ENCODE results near the gene BMP6. TPM values are rescaled to one million over a fixed set of nuclear protein-coding genes. Genes with fewer than 3 reads are reported as not detected.

Gene BMP6
- polyA plus RNA-seq, 3 donors = not detected

DNA sequence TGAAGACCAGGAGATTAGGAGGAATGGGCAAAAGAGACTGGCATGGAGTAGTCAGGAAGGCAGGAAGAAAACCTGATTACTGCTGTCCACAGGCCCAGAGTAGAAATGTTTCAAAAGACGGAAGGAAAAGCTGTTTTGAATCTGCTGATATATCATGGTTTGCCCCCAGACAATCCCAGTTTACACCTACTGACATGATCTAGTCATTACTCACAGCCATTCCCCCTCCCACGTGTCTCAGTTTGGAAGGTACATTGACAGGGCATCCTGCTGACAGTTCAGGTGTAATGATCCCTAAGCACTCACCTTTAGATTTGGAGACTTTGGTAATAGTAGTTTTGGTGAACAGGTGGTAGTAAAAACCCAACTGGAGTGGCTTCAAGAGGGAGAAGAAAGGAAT is 194.5 kb downstream of the BMP6 start:
- H3K27me3 Mint-ChIP-seq (ENCODE audit: low read depth in 3 of 3) = peaks cover 0 to 2% (median 0%) of the 10 kb centered on the region in 3 donors
- H3K9ac ChIP-seq (ENCODE audit: insufficient read depth, low read length, poor library complexity, severe bottlenecking) = no peak overlapping the region
- no peak overlapping the region for H3K27ac ChIP-seq (ENCODE audit: low read depth in 1 of 2, low read length in 2 of 2)
- no peaks in the 10 kb centered on the region for H3K36me3 ChIP-seq (replicated peaks in 1 of 2; ENCODE audit: control insufficient read depth in 1 of 2, insufficient read depth in 2 of 2, low read length in 2 of 2)
- intact Hi-C loops (cut with micrococcal nuclease) = no loop called here
- WGBS (ENCODE audit: insufficient coverage) = no CpG with 5 or more reads among the region's 2 CpGs
- DNase-seq = no peak
- H3K4me1 ChIP-seq (ENCODE audit: control insufficient read depth in 1 of 2, insufficient read depth in 2 of 2, low read length in 2 of 2) = no peaks in the 10 kb centered on the region
- no peaks in the 10 kb centered on the region for H3K79me2 ChIP-seq (ENCODE audit: insufficient read depth, low read length)
- H3K9me3 ChIP-seq (replicated peaks in 1 of 2; ENCODE audit: control insufficient read depth in 1 of 2, insufficient read depth in 1 of 2, low read length in 2 of 2) = peaks cover 0 to under 1% of the 10 kb centered on the region in 2 donors
- H3K4me2 ChIP-seq (replicated peaks; ENCODE audit: extremely low read depth, low read length, poor library complexity, severe bottlenecking) = no peak overlapping the region
- H3K4me1 Mint-ChIP-seq = no peaks in the 10 kb centered on the region
- no peak overlapping the region for H2AFZ ChIP-seq (ENCODE audit: insufficient read depth, low read depth, low read length, poor library complexity, severe bottlenecking)
- H4K20me1 ChIP-seq (ENCODE audit: insufficient read depth, low read length) = no peaks in the 10 kb centered on the region
- H3K4me3 Mint-ChIP-seq = no peak overlapping the region
- H3K4me3 ChIP-seq (replicated peaks in 1 of 3; ENCODE audit: low read depth in 2 of 3, low read length in 3 of 3) = no peak overlapping the region
- peaks cover 0 to under 1% of the 10 kb centered on the region in 2 donors for H3K36me3 Mint-ChIP-seq
- peaks cover 2 to 9% (median 4%) of the 10 kb centered on the region in 7 donors for H3K9me3 Mint-ChIP-seq
- no peaks in the 10 kb centered on the region for H3K27me3 ChIP-seq (ENCODE audit: control insufficient read depth in 2 of 2, insufficient read depth in 2 of 2, low read length in 2 of 2)
- no peak overlapping the region for H3K27ac Mint-ChIP-seq
- no peak for TF ChIP-seq CTCF (IDR thresholded peaks at IDR 0.05)

- Histone ChIP-seq H3K4me3 (replicated peaks in 1 of 3; ENCODE audit: low read depth in 2 of 3, low read length in 3 of 3) (no peak overlapping the region), H3K27ac (ENCODE audit: low read depth in 1 of 2, low read length in 2 of 2) (no peak overlapping the region), H4K20me1 (ENCODE audit: insufficient read depth, low read length) (no peaks in the 10 kb centered on the region), H3K4me1 (ENCODE audit: control insufficient read depth in 1 of 2, insufficient read depth in 2 of 2, low read length in 2 of 2) (no peaks in the 10 kb centered on the region), H3K27me3 (ENCODE audit: control insufficient read depth in 2 of 2, insufficient read depth in 2 of 2, low read length in 2 of 2) (no peaks in the 10 kb centered on the region), H3K36me3 (replicated peaks in 1 of 2; ENCODE audit: control insufficient read depth in 1 of 2, insufficient read depth in 2 of 2, low read length in 2 of 2) (no peaks in the 10 kb centered on the region), H3K4me2 (replicated peaks; ENCODE audit: extremely low read depth, low read length, poor library complexity, severe bottlenecking) (no peak overlapping the region), H3K9me3 (replicated peaks in 1 of 2; ENCODE audit: control insufficient read depth in 1 of 2, insufficient read depth in 1 of 2, low read length in 2 of 2) (peaks cover 6 to 7% of the 10 kb centered on the region in 2 donors), H2AFZ (ENCODE audit: insufficient read depth, low read depth, low read length, poor library complexity, severe bottlenecking) (no peak overlapping the region), H3K79me2 (ENCODE audit: insufficient read depth, low read length) (no peaks in the 10 kb centered on the region), H3K9ac (ENCODE audit: insufficient read depth, low read length, poor library complexity, severe bottlenecking) (no peak overlapping the region)
- Mint-ChIP-seq H3K9me3 (peaks cover 7 to 15% (median 10%) of the 10 kb centered on the region in 7 donors), H3K4me3 (no peak overlapping the region), H3K27me3 (ENCODE audit: low read depth in 3 of 3) (peaks cover 0 to 2% (median 0%) of the 10 kb centered on the region in 3 donors), H3K36me3 (peaks cover 0 to 3% of the 10 kb centered on the region in 2 donors), H3K27ac (no peak overlapping the region), H3K4me1 (no peaks in the 10 kb centered on the region)
- intact Hi-C loops (cut with micrococcal nuclease) = no loop called here
- TF ChIP-seq CTCF (IDR thresholded peaks at IDR 0.05) = no peak
- DNase-seq = no peak
- WGBS (ENCODE audit: insufficient coverage) = 66% methylated on average over 4 of the region's 4 CpGs
Observed at GRCh38 chr6:7921046-7921445, 195.1 kb downstream of the BMP6 start.

Data from CD14-positive monocyte (primary cell).